Endothelial cell of umbilical vein (primary cell): ENCODE results near the gene ITGA2B. TPM values are rescaled to one million over a fixed set of nuclear protein-coding genes. Genes with fewer than 3 reads are reported as not detected.

Experiments used
- BruUV-seq: library from RNA; stranded (reverse); fragments of 400-500 nt; replicated peaks from 2 replicates; lab custom pipeline; 2021; lab: Mats Ljungman, UMichigan
- CTCF ChIA-PET: fragments of 300-600, 350-600 bp; sonication (Branson Sonifier 250); formaldehyde crosslinking; loops from one replicate; lab custom pipeline; 2021; ENCODE audit warnings: antibody characterized with exemption, inconsistent platforms; lab: Charles Lee
- POLR2A ChIA-PET: fragments of 300-600, 350-600 bp; sonication (Branson Sonifier 250); formaldehyde crosslinking; loops from one replicate; lab custom pipeline; 2021; ENCODE audit warnings: antibody characterized with exemption, inconsistent platforms; lab: Charles Lee
- DNase-seq: peaks from one replicate; pipeline ENCODE4 v3.0.0-alpha.2; 2011; ENCODE audit warnings: low read depth, low spot score
- FAIRE-seq: peaks from 2 replicates; lab custom pipeline; 2011; peaks lifted over from hg19 to GRCh38; lab: Jason Lieb, UNC
- H2AFZ ChIP-seq: 2 replicates; pipeline ENCODE4 v1.6.0; 2012; ENCODE audit warnings: low read depth, low read length, control low read depth, inconsistent platforms
- H3K27ac ChIP-seq: 2 replicates; pipeline ENCODE4 v1.5.1; 2011; ENCODE audit warnings: low read depth, mild to moderate bottlenecking, control low read depth, low read length, moderate library complexity; ENCODE audit not compliant: insufficient read depth
- H3K27me3 ChIP-seq, 2 experiments: 2 replicates each; pipeline versions ENCODE4 v1.6.0 to v1.6.1; 2011; ENCODE audit warnings: low read length in 2 of 2, mixed read lengths in 1 of 2; ENCODE audit not compliant: control insufficient read depth in 2 of 2, insufficient read depth in 2 of 2
- H3K36me3 ChIP-seq, 2 experiments: 2 replicates in 1 of 2; 3 replicates in 1 of 2; pipeline ENCODE4 v1.5.1; 2011; ENCODE audit warnings: low read length in 2 of 2, mild to moderate bottlenecking in 1 of 2, moderate library complexity in 1 of 2; ENCODE audit not compliant: control insufficient read depth in 2 of 2, insufficient read depth in 2 of 2; ENCODE audit errors: extremely low read depth in 1 of 2
- H3K4me1 ChIP-seq: 3 replicates; pipeline ENCODE4 v1.5.1; 2011; ENCODE audit warnings: mild to moderate bottlenecking, low read length; ENCODE audit not compliant: control insufficient read depth, insufficient read depth; ENCODE audit errors: extremely low read depth
- H3K4me2 ChIP-seq: 2 replicates; pipeline ENCODE4 v1.6.1; 2011; ENCODE audit warnings: low read length, control low read depth, mixed read lengths; ENCODE audit not compliant: insufficient read depth
- H3K4me3 ChIP-seq, 3 experiments: fragments of 200-600 bp in 1 of 3; sonication (generic), shearing (Covaris generic) in 1 of 3; replicated peaks in 1 of 3; 2 replicates each; pipeline ENCODE4 v1.5.1; 2011 to 2016; ENCODE audit warnings: control low read depth in 3 of 3, low read length in 3 of 3, mild to moderate bottlenecking in 2 of 3, inconsistent platforms in 1 of 3, low read depth in 1 of 3, moderate library complexity in 1 of 3; ENCODE audit not compliant: insufficient read depth in 1 of 3
- H3K79me2 ChIP-seq: 2 replicates; pipeline ENCODE4 v1.6.0; 2012; ENCODE audit warnings: low read length, inconsistent platforms; ENCODE audit not compliant: control insufficient read depth, insufficient read depth
- H3K9ac ChIP-seq: replicated peaks from 2 replicates; pipeline ENCODE3; 2011; ENCODE audit warnings: low read length, control low read depth; ENCODE audit not compliant: insufficient read depth; ENCODE audit errors: extremely low read depth
- H3K9me1 ChIP-seq: replicated peaks from 3 replicates; pipeline ENCODE4 v1.6.0; 2011; ENCODE audit warnings: mild to moderate bottlenecking, low read length; ENCODE audit not compliant: control insufficient read depth, insufficient read depth; ENCODE audit errors: extremely low read depth
- H3K9me3 ChIP-seq: replicated peaks from 2 replicates; pipeline ENCODE4 v1.5.1; 2012; ENCODE audit warnings: low read length, inconsistent platforms; ENCODE audit not compliant: control insufficient read depth, insufficient read depth
- H4K20me1 ChIP-seq: replicated peaks from 2 replicates; pipeline ENCODE3; 2011; ENCODE audit warnings: mild to moderate bottlenecking, low read length; ENCODE audit not compliant: control insufficient read depth, insufficient read depth; ENCODE audit errors: extremely low read depth
- CTCF ChIP-seq, 2 donors: IDR thresholded peaks; 1 replicate in 1 of 2; 2 replicates in 1 of 2; pipeline ENCODE4 v1.5.1; 2011; ENCODE audit warnings: low read length in 2 of 2, mild to moderate bottlenecking in 2 of 2, moderate library complexity in 2 of 2, control low read depth in 1 of 2, inconsistent platforms in 1 of 2, low read depth in 1 of 2; ENCODE audit not compliant: insufficient read depth in 1 of 2; ENCODE audit errors: extremely low read depth in 1 of 2
- EZH2 ChIP-seq: IDR thresholded peaks from 2 replicates; pipeline ENCODE4 v1.6.1; 2012; ENCODE audit warnings: borderline replicate concordance, low read depth, mild to moderate bottlenecking, moderate library complexity, low read length, inconsistent platforms; ENCODE audit not compliant: severe bottlenecking
- FOS ChIP-seq: IDR thresholded peaks from 2 replicates; pipeline ENCODE4 v1.6.1; 2011; ENCODE audit warnings: mild to moderate bottlenecking, low read length, moderate library complexity, borderline replicate concordance; ENCODE audit not compliant: insufficient read depth
- GATA2 ChIP-seq: IDR thresholded peaks from 2 replicates; pipeline ENCODE4 v1.7.0; 2011; ENCODE audit warnings: low read depth, mild to moderate bottlenecking, moderate library complexity, mixed read lengths, low read length; ENCODE audit not compliant: insufficient read length, insufficient read depth
- JUN ChIP-seq: IDR thresholded peaks from 2 replicates; pipeline ENCODE4 v1.6.1; 2011; ENCODE audit warnings: borderline replicate concordance, low read depth; ENCODE audit not compliant: insufficient read length, insufficient read depth
- MAX ChIP-seq: IDR thresholded peaks from 2 replicates; pipeline ENCODE4 v1.6.1; 2011; ENCODE audit not compliant: insufficient read depth, insufficient read length
- MYC ChIP-seq: IDR thresholded peaks from one replicate; pipeline ENCODE4 v1.6.1; 2011; ENCODE audit warnings: mild to moderate bottlenecking, low read depth, low read length
- POLR2A ChIP-seq: IDR thresholded peaks from 2 replicates; pipeline ENCODE4 v1.6.1; 2012; ENCODE audit warnings: low read depth, mild to moderate bottlenecking, control low read depth, low read length
- POLR2AphosphoS5 ChIP-seq: IDR thresholded peaks from 2 replicates; pipeline ENCODE4 v1.6.1; 2012; ENCODE audit warnings: low read depth, mild to moderate bottlenecking, control low read depth, low read length, moderate library complexity; ENCODE audit not compliant: insufficient read depth
- dilution Hi-C: fragments of 300-500 bp; cut with MboI; formaldehyde crosslinking; loops from one replicate; pipeline ENCODE4 v1.15.0; 2019; ENCODE audit warnings: low sequenced_read_pairs; ENCODE audit not compliant: extremely low pct_ligation_motif_present
- intact Hi-C: fragments of 100-400 bp; cut with micrococcal nuclease; formaldehyde crosslinking; loops from one replicate; pipeline ENCODE4 v1.10.0; 2022
- polyA plus RNA-seq, 4 experiments: library from polyadenylated mRNA; depleted of rRNA in 3 of 4; stranded (reverse) in 3 of 4; unstranded in 1 of 4; fragments of >200 nt; gene quantifications; 2 replicates each; pipeline versions ENCODE4 v1.2.1 to v1.2.3, GENCODE V29; 2011 to 2012; ENCODE audit warnings: missing spikeins in 1 of 4
- total RNA-seq: library from RNA; stranded (reverse); gene quantifications from 2 replicates; pipeline ENCODE4 v1.2.3, GENCODE V29; 2021

Gene ITGA2B
- total and polyA plus RNA-seq, 2 donors (not counting 3 experiments of a cell fraction or from before 2014, with no cell fraction given) = 0.26 to 0.82 TPM

- dilution Hi-C loops = no loop called here
- intact Hi-C loops = no loop called here
- TF ChIP-seq EZH2 = no peak
- TF ChIP-seq GATA2 = no peak
- TF ChIP-seq FOS = no peak
- TF ChIP-seq CTCF (IDR thresholded peaks at IDR 0.05; ENCODE audit: extremely low read depth in 1 of 2, insufficient read depth in 1 of 2, low read depth in 1 of 2, low read length in 2 of 2) = no peak
- TF ChIP-seq POLR2A = no peak
- TF ChIP-seq MAX = no peak
- no peak for TF ChIP-seq JUN
- TF ChIP-seq POLR2AphosphoS5 = no peak
- TF ChIP-seq MYC = no peak
- no peak overlapping the region for H3K27ac ChIP-seq
- no peak overlapping the region for H3K9ac ChIP-seq
- H3K27me3 ChIP-seq = no peaks in the 10 kb centered on the region
- no peaks in the 10 kb centered on the region for H3K4me1 ChIP-seq
- H4K20me1 ChIP-seq = no peaks in the 10 kb centered on the region
- no peaks in the 10 kb centered on the region for H3K79me2 ChIP-seq
- ChIA-PET POLR2A (no interaction called here), CTCF (interaction anchor here (0.7 to 2.9 kb wide), 4 partner anchors 11 to 149 kb away, joined by 3 to 16 read pairs (median 10); partner anchors contain the start of gene FAM171A2)
- H3K9me3 ChIP-seq = no peaks in the 10 kb centered on the region
- no peak for DNase-seq
- H3K36me3 ChIP-seq = no peaks in the 10 kb centered on the region
- no peak overlapping the region for H3K4me3 ChIP-seq
- H2AFZ ChIP-seq = no peak overlapping the region
- no peak for FAIRE-seq
- H3K9me1 ChIP-seq = no peaks in the 10 kb centered on the region
- H3K4me2 ChIP-seq = no peak overlapping the region
- no TSS peak for BruUV-seq
Observed at GRCh38 chr17:44374306-44375195, 14.9 kb downstream of the ITGA2B start.
